Nephron (organoid): ENCODE measurements around the gene F5.

Experiments used
- H3K27ac Mint-ChIP-seq, 3 experiments: 2 replicates each; pipeline ENCODE4 v1.8.0; 2020; ENCODE audit warnings: mixed read lengths in 3 of 3, mild to moderate bottlenecking in 2 of 3, moderate library complexity in 1 of 3
- H3K27me3 Mint-ChIP-seq: 2 replicates; pipeline ENCODE4 v1.8.0; 2021; ENCODE audit warnings: low read depth, mild to moderate bottlenecking, moderate library complexity, mixed read lengths
- H3K36me3 Mint-ChIP-seq: 2 replicates; pipeline ENCODE4 v1.8.0; 2020; ENCODE audit warnings: low read depth, mixed read lengths
- H3K4me1 Mint-ChIP-seq: 2 replicates; pipeline ENCODE4 v1.8.0; 2020; ENCODE audit warnings: mixed read lengths
- H3K4me3 Mint-ChIP-seq, 3 experiments: 2 replicates each; pipeline ENCODE4 v1.8.0; 2020; ENCODE audit warnings: mild to moderate bottlenecking in 3 of 3, mixed read lengths in 3 of 3, moderate library complexity in 2 of 3
- H3K9me3 Mint-ChIP-seq: 2 replicates; pipeline ENCODE4 v1.8.0; 2020; ENCODE audit warnings: mixed read lengths
- CTCF ChIP-seq, 3 experiments: fragments of 200-600 bp; sonication (generic); IDR thresholded peaks; one replicate each; pipeline ENCODE4 v1.5.0; 2021; ENCODE audit warnings: antibody characterized with exemption in 3 of 3; ENCODE audit not compliant: unreplicated experiment in 3 of 3

F5 gene

GRCh38 chr1:169525391-169525790, 60.9 kb downstream of the F5 start:
- no peak overlapping the region for H3K27ac Mint-ChIP-seq
- H3K27me3 Mint-ChIP-seq = no peaks in the 10 kb centered on the region
- no peaks in the 10 kb centered on the region for H3K9me3 Mint-ChIP-seq
- H3K36me3 Mint-ChIP-seq = no peaks in the 10 kb centered on the region
- no peak overlapping the region for H3K4me3 Mint-ChIP-seq
- no peak for TF ChIP-seq CTCF (IDR thresholded peaks at IDR 0.05; ENCODE audit: unreplicated experiment in 3 of 3)
- peaks cover 11% of the 10 kb centered on the region for H3K4me1 Mint-ChIP-seq

GRCh38 chr1:169523904-169524303, 62.4 kb downstream of the F5 start:
- Mint-ChIP-seq H3K9me3 (no peaks in the 10 kb centered on the region), H3K4me3 (no peak overlapping the region), H3K27ac (no peak overlapping the region), H3K36me3 (no peaks in the 10 kb centered on the region), H3K27me3 (no peaks in the 10 kb centered on the region), H3K4me1 (peaks cover 3% of the 10 kb centered on the region)
- TF ChIP-seq CTCF (IDR thresholded peaks at IDR 0.05; ENCODE audit: unreplicated experiment in 3 of 3) = no peak

- TF ChIP-seq CTCF (IDR thresholded peaks at IDR 0.05; ENCODE audit: unreplicated experiment in 3 of 3) = no peak
- no peaks in the 10 kb centered on the region for H3K9me3 Mint-ChIP-seq
- H3K4me3 Mint-ChIP-seq = no peak overlapping the region
- no peaks in the 10 kb centered on the region for H3K4me1 Mint-ChIP-seq
- no peak overlapping the region for H3K27ac Mint-ChIP-seq
- H3K36me3 Mint-ChIP-seq = no peaks in the 10 kb centered on the region
- H3K27me3 Mint-ChIP-seq = no peaks in the 10 kb centered on the region
Observed at GRCh38 chr1:169521226-169521625, 65.1 kb downstream of the F5 start.

- H3K27me3 Mint-ChIP-seq = no peaks in the 10 kb centered on the region
- TF ChIP-seq CTCF (IDR thresholded peaks at IDR 0.05; ENCODE audit: unreplicated experiment in 3 of 3) = no peak
Observed at GRCh38 chr1:169517558-169518186, 68.6 kb downstream of the F5 start.

GRCh38 chr1:169515641-169516040, 70.6 kb downstream of the F5 start:
- H3K27me3 Mint-ChIP-seq = no peaks in the 10 kb centered on the region
- no peak overlapping the region for H3K27ac Mint-ChIP-seq
- TF ChIP-seq CTCF (IDR thresholded peaks at IDR 0.05; ENCODE audit: unreplicated experiment in 3 of 3) = no peak
- H3K4me3 Mint-ChIP-seq = no peak overlapping the region
- H3K36me3 Mint-ChIP-seq = no peaks in the 10 kb centered on the region
- no peaks in the 10 kb centered on the region for H3K9me3 Mint-ChIP-seq
- no peaks in the 10 kb centered on the region for H3K4me1 Mint-ChIP-seq

More at GRCh38 chr1:169517558-169518186, 68.6 kb downstream of the F5 start:
- Mint-ChIP-seq H3K4me3 (no peak overlapping the region), H3K36me3 (no peaks in the 10 kb centered on the region), H3K9me3 (no peaks in the 10 kb centered on the region), H3K27ac (no peak overlapping the region), H3K4me1 (no peaks in the 10 kb centered on the region)

- Mint-ChIP-seq H3K9me3 (no peaks in the 10 kb centered on the region), H3K27ac (no peak overlapping the region), H3K36me3 (no peaks in the 10 kb centered on the region), H3K27me3 (no peaks in the 10 kb centered on the region), H3K4me3 (no peak overlapping the region), H3K4me1 (no peaks in the 10 kb centered on the region)
- no peak for TF ChIP-seq CTCF (IDR thresholded peaks at IDR 0.05; ENCODE audit: unreplicated experiment in 3 of 3)
Observed at GRCh38 chr1:169514566-169515270, 71.6 kb downstream of the F5 start.
